T-helper 17 cell (primary cell): Measurements from ENCODE around the gene CDH4. TPM values are rescaled to one million over a fixed set of nuclear protein-coding genes. Genes with fewer than 3 reads are reported as not detected.

Experiments
- ATAC-seq: fragments of 150-1000 bp; cut with Tn5 transposase; 2 replicates; pipeline ENCODE4 v1.10.0; 2021; ENCODE audit warnings: mild to moderate bottlenecking, moderate library complexity
- DNase-seq, 3 donors: peaks; one replicate each; pipeline versions ENCODE4 v3.0.0 to v3.0.0-alpha.2; 2020 to 2021
- H3K9me3 ChIP-seq: one replicate; pipeline ENCODE4 v1.7.0; 2013; ENCODE audit warnings: low read length, mild to moderate bottlenecking; ENCODE audit not compliant: control insufficient read depth, poor library complexity, severe bottlenecking
- H3K27ac Mint-ChIP-seq: one replicate; pipeline ENCODE4 v1.8.0; 2022; ENCODE audit warnings: mild to moderate bottlenecking, moderate library complexity, mixed read lengths
- H3K27me3 Mint-ChIP-seq: one replicate; pipeline ENCODE4 v1.8.0; 2022; ENCODE audit warnings: mixed read lengths
- H3K36me3 Mint-ChIP-seq: one replicate; pipeline ENCODE4 v1.8.0; 2022; ENCODE audit warnings: low read depth, mixed read lengths
- H3K4me1 Mint-ChIP-seq: one replicate; pipeline ENCODE4 v1.8.0; 2022; ENCODE audit warnings: mild to moderate bottlenecking, mixed read lengths
- H3K4me3 Mint-ChIP-seq: one replicate; pipeline ENCODE4 v1.8.0; 2022; ENCODE audit warnings: mild to moderate bottlenecking, moderate library complexity, mixed read lengths
- total RNA-seq, 4 donors: library from RNA in 2 of 4; stranded (reverse) in 2 of 4; gene quantifications; one replicate each; pipeline ENCODE4 v1.2.3 and lab custom pipeline; 2022 to 2026

Gene CDH4
- total RNA-seq, 2 donors from 2014 or later = 0.55 to 0.67 TPM

GRCh38 chr20:61903575-61904340, 651.7 kb downstream of the CDH4 start:
- Mint-ChIP-seq H3K36me3 (no peaks in the 10 kb centered on the region), H3K4me3 (no peak overlapping the region), H3K27me3 (peaks cover 29% of the 10 kb centered on the region), H3K27ac (no peak overlapping the region), H3K4me1 (peaks cover 3% of the 10 kb centered on the region)
- H3K9me3 ChIP-seq = no peaks in the 10 kb centered on the region
- DNase-seq = no peak
- ATAC-seq = no peak

GRCh38 chr20:61904456-61904855, 652.4 kb downstream of the CDH4 start:
- DNase-seq (no peak), ATAC-seq (no peak)
- H3K4me1 Mint-ChIP-seq = peaks cover 3% of the 10 kb centered on the region

GRCh38 chr20:61905781-61906523, 653.9 kb downstream of the CDH4 start:
- no peaks in the 10 kb centered on the region for H3K9me3 ChIP-seq
- Mint-ChIP-seq H3K27ac (no peak overlapping the region), H3K4me1 (peaks cover 3% of the 10 kb centered on the region), H3K27me3 (peaks cover 29% of the 10 kb centered on the region), H3K36me3 (no peaks in the 10 kb centered on the region), H3K4me3 (no peak overlapping the region)
- ATAC-seq (no peak), DNase-seq (peak in 1 of 3 donors; percentile 6)

More at GRCh38 chr20:61904456-61904855, 652.4 kb downstream of the CDH4 start:
- Mint-ChIP-seq H3K36me3 (no peaks in the 10 kb centered on the region), H3K27ac (no peak overlapping the region), H3K27me3 (peaks cover 29% of the 10 kb centered on the region), H3K4me3 (no peak overlapping the region)
- H3K9me3 ChIP-seq = no peaks in the 10 kb centered on the region

- DNase-seq (peak in 1 of 3 donors; percentile 2), ATAC-seq (no peak)
- Mint-ChIP-seq H3K36me3 (no peaks in the 10 kb centered on the region), H3K4me3 (no peak overlapping the region), H3K27me3 (peaks cover 18% of the 10 kb centered on the region), H3K4me1 (no peaks in the 10 kb centered on the region), H3K27ac (no peak overlapping the region)
- H3K9me3 ChIP-seq = no peaks in the 10 kb centered on the region
Observed at GRCh38 chr20:61907081-61907891, 655.2 kb downstream of the CDH4 start.

GRCh38 chr20:61908057-61909026, 656.3 kb downstream of the CDH4 start:
- no peaks in the 10 kb centered on the region for H3K4me1 Mint-ChIP-seq
- no peak overlapping the region for H3K4me3 Mint-ChIP-seq
- peaks cover 20% of the 10 kb centered on the region for H3K27me3 Mint-ChIP-seq
- H3K9me3 ChIP-seq = no peaks in the 10 kb centered on the region
- ATAC-seq = no peak
- DNase-seq = peak in 1 of 3 donors; percentile 7
- H3K36me3 Mint-ChIP-seq = no peaks in the 10 kb centered on the region
- H3K27ac Mint-ChIP-seq = no peak overlapping the region

GRCh38 chr20:61909028-61909427, 657.0 kb downstream of the CDH4 start:
- no peaks in the 10 kb centered on the region for H3K9me3 ChIP-seq
- Mint-ChIP-seq H3K4me1 (no peaks in the 10 kb centered on the region), H3K36me3 (no peaks in the 10 kb centered on the region), H3K4me3 (no peak overlapping the region), H3K27me3 (peaks cover 20% of the 10 kb centered on the region), H3K27ac (no peak overlapping the region)
- no peak for DNase-seq
- ATAC-seq = no peak

- no peak overlapping the region for H3K27ac Mint-ChIP-seq
- no peaks in the 10 kb centered on the region for H3K9me3 ChIP-seq
- no peak overlapping the region for H3K4me3 Mint-ChIP-seq
- ATAC-seq = no peak
- peak in 1 of 3 donors; percentile 1 for DNase-seq
- H3K4me1 Mint-ChIP-seq = peaks cover 2% of the 10 kb centered on the region
- peaks cover 28% of the 10 kb centered on the region for H3K27me3 Mint-ChIP-seq
- no peaks in the 10 kb centered on the region for H3K36me3 Mint-ChIP-seq
Observed at GRCh38 chr20:61909821-61910220, 657.8 kb downstream of the CDH4 start.

- Mint-ChIP-seq H3K27ac (no peak overlapping the region), H3K4me3 (no peak overlapping the region), H3K27me3 (peaks cover 29% of the 10 kb centered on the region), H3K4me1 (peaks cover 2% of the 10 kb centered on the region), H3K36me3 (no peaks in the 10 kb centered on the region)
- DNase-seq (no peak), ATAC-seq (no peak)
- no peaks in the 10 kb centered on the region for H3K9me3 ChIP-seq
Observed at GRCh38 chr20:61911824-61912223, 659.8 kb downstream of the CDH4 start.

- peak in 1 of 3 donors; percentile 6 for DNase-seq
- no peaks in the 10 kb centered on the region for H3K9me3 ChIP-seq
- H3K4me3 Mint-ChIP-seq = no peak overlapping the region
- H3K4me1 Mint-ChIP-seq = peaks cover 2% of the 10 kb centered on the region
- H3K27me3 Mint-ChIP-seq = peaks cover 25% of the 10 kb centered on the region
- no peaks in the 10 kb centered on the region for H3K36me3 Mint-ChIP-seq
- no peak for ATAC-seq
- no peak overlapping the region for H3K27ac Mint-ChIP-seq
Observed at GRCh38 chr20:61912665-61913422, 660.8 kb downstream of the CDH4 start.

GRCh38 chr20:61913423-61914225, 661.6 kb downstream of the CDH4 start:
- no peaks in the 10 kb centered on the region for H3K9me3 ChIP-seq
- ATAC-seq (no peak), DNase-seq (peak in 1 of 3 donors; percentile 1)
- Mint-ChIP-seq H3K27me3 (peaks cover 24% of the 10 kb centered on the region), H3K4me1 (peaks cover 2% of the 10 kb centered on the region), H3K4me3 (no peak overlapping the region), H3K27ac (no peak overlapping the region), H3K36me3 (no peaks in the 10 kb centered on the region)

GRCh38 chr20:61915101-61915500, 663.0 kb downstream of the CDH4 start:
- no peak for DNase-seq
- H3K9me3 ChIP-seq = no peaks in the 10 kb centered on the region
- Mint-ChIP-seq H3K27ac (no peak overlapping the region), H3K27me3 (peaks cover 24% of the 10 kb centered on the region), H3K4me1 (peaks cover 2% of the 10 kb centered on the region), H3K4me3 (no peak overlapping the region), H3K36me3 (no peaks in the 10 kb centered on the region)
- no peak for ATAC-seq
